ENCODE measurements around the gene SLC7A5. TPM values are rescaled to one million over a fixed set of nuclear protein-coding genes. Genes with fewer than 3 reads are reported as not detected.

SLC7A5 gene
- total and polyA plus RNA-seq, 2 of the 13 experiments (the other 11 are each of a cell fraction or from before 2014, with no cell fraction given) = 79.6 to 155 TPM

- TF ChIP-seq ZNF704 (CRISPR knock-in tag; IDR thresholded peaks at IDR 0.05; ENCODE audit: borderline replicate concordance) = no peak
- TF ChIP-seq ZNF816 (CRISPR knock-in tag; IDR thresholded peaks at IDR 0.05; ENCODE audit: borderline replicate concordance) = no peak
- TF ChIP-seq CREBL2 (CRISPR knock-in tag; IDR thresholded peaks at IDR 0.05; ENCODE audit: borderline replicate concordance) = no peak
- TF ChIP-seq CBX1 (IDR thresholded peaks at IDR 0.05; ENCODE audit: low read depth) = no peak
- TF ChIP-seq CREM (IDR thresholded peaks at IDR 0.05) = no peak
- TF ChIP-seq CREM (CRISPR knock-in tag; IDR thresholded peaks at IDR 0.05) = no peak
- TF ChIP-seq ZBTB42 (CRISPR knock-in tag; IDR thresholded peaks at IDR 0.05) = no peak
- no peak for TF ChIP-seq TOPORS (CRISPR knock-in tag; IDR thresholded peaks at IDR 0.05)
- TF ChIP-seq TEAD2 (CRISPR knock-in tag; IDR thresholded peaks at IDR 0.05) = no peak
- TF ChIP-seq ARNTL (CRISPR knock-in tag; IDR thresholded peaks at IDR 0.05) = no peak
- no peak for TF ChIP-seq ZNF776 (CRISPR knock-in tag; IDR thresholded peaks at IDR 0.05)
- TF ChIP-seq HNRNPH1 (optimal IDR thresholded peaks at IDR 0.05; ENCODE audit: low read depth, low read length) = peak; percentile 15
- TF ChIP-seq CEBPB (IDR thresholded peaks at IDR 0.05; ENCODE audit: borderline replicate concordance, low read depth, low read length) = no peak
- no peak for TF ChIP-seq ATF7 (IDR thresholded peaks at IDR 0.05)
- TF ChIP-seq ATF7 (CRISPR knock-in tag; IDR thresholded peaks at IDR 0.05) = no peak
- TF ChIP-seq ZBED4 (CRISPR knock-in tag; IDR thresholded peaks at IDR 0.05; ENCODE audit: borderline replicate concordance) = no peak
- no peak for TF ChIP-seq ZFP91 (CRISPR knock-in tag; IDR thresholded peaks at IDR 0.05; ENCODE audit: borderline replicate concordance)
- no peak for TF ChIP-seq FOXK2 (IDR thresholded peaks at IDR 0.05)
- 0 out of 2 replicates have a peak, but pooled peaks have one; percentile 22 for TF ChIP-seq SAFB2 (CRISPR knock-in tag; IDR thresholded peaks at IDR 0.05; ENCODE audit: borderline replicate concordance, low read depth)
- no peak for TF ChIP-seq TCF7 (IDR thresholded peaks at IDR 0.05; ENCODE audit: low read depth)
- TF ChIP-seq MBNL3 (CRISPR knock-in tag; conservative IDR thresholded peaks at IDR 0.05) = no peak
- TF ChIP-seq BORCS8-MEF2B (CRISPR knock-in tag; IDR thresholded peaks at IDR 0.05) = no peak
- TF ChIP-seq ZNF24 (IDR thresholded peaks at IDR 0.05) = 0 out of 2 replicates have a peak, but pooled peaks have one; percentile 48
These were observed 39.7 kb downstream of the SLC7A5 start (continued) for GRCh38 chr16:87829622-87829980.
